Stimulated activated CD8-positive, alpha-beta memory T cell treated with anti-CD3 and anti-CD28 coated beads, Interleukin-7, amount 100 ng/mL, for 4 hours (primary cell): ENCODE results near the gene PAX9.

Experiments used
- DNase-seq, 2 donors: peaks; one replicate each; pipeline ENCODE4 v3.0.0-alpha.2; 2020; ENCODE audit warnings: low read depth in 2 of 2

PAX9 gene

GRCh38 chr14:36655963-36656686 is 5.5 kb upstream of the PAX9 start:
- DNase-seq, result no peak

GRCh38 chr14:36656687-36657398 is 4.8 kb upstream of the PAX9 start:
- DNase-seq, result no peak

- DNase-seq, result no peak
Observed at GRCh38 chr14:36657399-36658122, 4.1 kb upstream of the PAX9 start.

GRCh38 chr14:36658123-36659009 is 3.3 kb upstream of the PAX9 start:
- no peak for DNase-seq

- DNase-seq, result no peak
Observed at GRCh38 chr14:36659010-36659821, 2.4 kb upstream of the PAX9 start.

GRCh38 chr14:36659822-36660735 is 1.6 kb upstream of the PAX9 start:
- DNase-seq, result no peak

GRCh38 chr14:36660736-36661505 is 739 bp upstream of the PAX9 start:
- no peak for DNase-seq

GRCh38 chr14:36662258-36662542 is 540 bp downstream of the PAX9 start:
- no peak for DNase-seq

GRCh38 chr14:36662543-36663403 is 1.1 kb downstream of the PAX9 start:
- DNase-seq, result no peak

- no peak for DNase-seq
Observed at GRCh38 chr14:36663404-36664321, 2.0 kb downstream of the PAX9 start.

GRCh38 chr14:36664322-36665193 is 2.9 kb downstream of the PAX9 start:
- no peak for DNase-seq

GRCh38 chr14:36665887-36666415 is 4.3 kb downstream of the PAX9 start:
- DNase-seq, result no peak

GRCh38 chr14:36666416-36667206 is 5.0 kb downstream of the PAX9 start:
- no peak for DNase-seq

GRCh38 chr14:36667679-36668078 is 6.0 kb downstream of the PAX9 start:
- DNase-seq, result no peak

- no peak for DNase-seq
Observed at GRCh38 chr14:36671149-36671548, 9.5 kb downstream of the PAX9 start.
